H54 (cell line): Measurements from ENCODE around the gene LCLAT1.

Experiments
- DNase-seq: peaks from one replicate; pipeline ENCODE4 v3.0.0; 2011; ENCODE audit warnings: low spot score, mixed read lengths; ENCODE audit not compliant: insufficient read length
- FAIRE-seq: peaks from 3 replicates; lab custom pipeline; 2011; peaks lifted over from hg19 to GRCh38; lab: Jason Lieb, UNC
- POLR2A ChIP-seq: IDR thresholded peaks from 2 replicates; pipeline ENCODE4 v1.6.1; 2011; ENCODE audit warnings: low read depth, mild to moderate bottlenecking, low read length

The LCLAT1 gene

DNA sequence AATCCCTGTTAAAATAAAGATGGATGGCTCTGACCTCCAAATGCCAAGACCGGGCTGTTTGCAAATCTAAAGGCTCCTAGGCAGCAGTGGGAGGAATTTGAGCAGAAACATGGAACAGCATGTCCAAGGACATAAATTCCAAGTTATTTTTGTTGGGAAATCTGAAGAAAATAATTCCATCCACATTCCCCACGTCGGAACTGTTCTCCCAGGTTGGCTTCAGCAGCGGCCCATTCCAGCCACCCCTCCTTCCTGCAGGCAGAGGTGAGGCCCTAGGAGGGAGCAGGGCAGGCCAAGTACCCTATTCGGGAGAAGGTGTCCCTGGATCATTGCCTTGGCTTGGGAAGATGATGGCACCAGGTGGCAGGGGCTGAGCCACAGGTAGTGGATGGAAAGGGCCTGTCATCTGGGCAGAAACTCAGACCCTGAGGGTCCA lies 243.1 kb downstream of the LCLAT1 start:
- FAIRE-seq (no peak), DNase-seq (no peak)
- TF ChIP-seq POLR2A: no peak

DNA sequence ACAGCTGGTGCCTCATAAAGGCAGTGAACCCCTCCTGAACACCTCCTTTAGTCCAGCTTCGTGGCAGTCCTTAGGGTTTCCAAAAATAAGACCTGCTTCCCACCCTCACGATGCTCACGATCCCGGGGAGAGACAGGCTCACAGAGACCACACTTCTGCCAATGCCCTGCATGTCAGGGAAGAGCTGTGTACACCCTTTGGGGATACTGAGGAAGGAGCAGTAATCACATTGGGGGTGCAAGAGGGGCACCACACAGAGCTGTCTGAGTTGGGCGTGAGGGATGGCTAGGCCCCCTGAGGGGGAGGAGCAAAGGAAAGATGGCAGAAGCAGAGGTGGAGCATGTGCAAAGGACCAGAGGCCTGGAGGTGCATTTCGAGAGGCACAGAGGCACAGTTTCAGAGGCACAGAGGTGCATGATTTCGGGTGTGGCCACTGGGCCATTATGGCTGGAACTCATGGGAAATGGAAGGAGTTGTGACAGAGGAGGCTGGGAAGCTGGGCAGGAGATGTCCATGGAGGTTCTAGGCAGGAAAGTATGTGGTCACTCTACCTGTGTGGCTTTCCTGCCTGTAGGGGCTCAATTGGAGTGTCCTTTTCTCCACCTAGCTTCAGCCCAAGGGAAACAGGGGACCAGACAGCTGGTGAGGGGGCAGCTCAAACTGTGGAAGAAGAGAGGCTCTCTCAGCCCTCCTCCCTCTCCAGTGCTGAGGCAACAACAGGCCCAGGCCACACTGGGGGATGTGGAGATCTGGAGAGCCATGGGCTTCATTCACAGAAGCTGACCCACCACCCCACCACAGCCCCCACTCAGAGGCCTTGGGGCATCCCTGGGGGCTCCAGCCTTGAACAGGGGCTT lies 244.3 kb downstream of the LCLAT1 start:
- TF ChIP-seq POLR2A: no peak
- FAIRE-seq (no peak), DNase-seq (no peak)

DNA sequence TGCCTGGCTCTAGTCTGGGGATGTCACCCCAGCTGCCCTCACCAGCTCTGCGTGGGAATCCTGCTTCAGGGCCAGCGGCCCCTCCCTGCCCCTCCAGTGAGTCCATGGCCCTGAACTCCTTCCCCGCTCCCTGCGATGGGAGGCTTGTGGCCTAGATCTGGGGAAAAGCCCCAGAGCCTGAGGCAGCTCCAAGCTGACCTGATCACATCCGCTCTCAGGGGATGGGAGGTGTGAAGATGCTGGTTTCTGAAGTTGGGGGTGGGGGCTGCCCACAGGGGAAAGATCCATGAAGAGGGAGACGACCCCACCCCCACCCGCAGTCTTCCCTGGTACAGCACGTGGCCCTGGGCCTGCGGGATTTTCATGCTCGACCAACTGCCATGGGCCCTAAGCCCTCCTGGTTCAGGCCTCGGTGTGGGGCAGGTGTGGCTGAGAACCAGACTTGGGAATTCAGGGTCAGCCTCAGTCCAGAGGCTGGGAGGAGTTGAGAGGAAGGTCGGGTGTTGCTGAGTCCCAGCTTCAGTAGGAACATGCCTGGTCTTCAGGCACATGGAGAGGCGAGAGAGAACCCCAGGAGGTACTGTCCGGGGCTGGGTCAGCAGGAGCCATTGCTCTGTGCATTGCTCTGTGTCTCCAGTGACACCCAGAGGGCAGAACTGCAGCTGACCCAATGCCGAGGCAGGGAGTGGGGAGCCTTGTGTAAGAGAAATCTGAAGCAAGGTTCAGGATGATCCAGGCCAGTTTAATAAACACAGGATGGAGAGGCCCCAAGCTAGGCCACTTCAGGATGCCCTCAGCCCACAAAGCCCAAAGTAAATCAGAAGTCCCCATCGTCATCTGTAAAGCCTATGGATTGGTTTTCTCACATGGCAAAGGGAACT lies 245.1 kb downstream of the LCLAT1 start:
- no peak for FAIRE-seq
- TF ChIP-seq POLR2A: no peak
- no peak for DNase-seq

DNA sequence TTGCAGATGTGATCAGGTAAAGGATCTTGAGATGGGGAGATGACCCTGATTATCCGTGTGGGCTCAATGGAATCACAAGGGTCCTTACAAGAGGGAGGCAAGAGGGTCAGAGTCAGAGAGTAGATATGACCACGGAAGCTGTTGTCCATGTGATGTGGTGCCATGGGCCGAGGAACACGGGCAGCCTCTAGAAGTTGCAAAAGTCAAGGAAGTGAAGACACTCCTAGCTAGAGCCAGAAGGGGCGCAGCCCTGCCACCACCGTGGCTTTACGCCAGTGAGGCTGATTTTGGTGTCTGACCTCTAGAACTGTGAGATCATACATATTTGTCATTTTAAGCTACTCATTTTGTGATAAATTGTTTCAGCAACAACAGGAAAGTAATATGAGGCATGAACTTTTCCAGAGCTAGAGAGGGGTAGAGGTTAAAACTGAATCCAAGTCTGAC lies 245.8 kb downstream of the LCLAT1 start:
- TF ChIP-seq POLR2A: no peak
- no peak for FAIRE-seq
- no peak for DNase-seq
